HG03442 (cell line): ENCODE measurements around the gene PBX2.
"Not testable (repeated sequence)": the region's sequence is repeated elsewhere in the genome, so short reads cannot be mapped to it uniquely, and the experiment has no call there.

Experiments used
- ATAC-seq: cut with Tn5 transposase; IDR thresholded peaks from one replicate; pipeline ENCODE4 v1.9.1; 2021; ENCODE audit warnings: mild to moderate bottlenecking, moderate library complexity; ENCODE audit not compliant: unreplicated experiment

The PBX2 gene

DNA sequence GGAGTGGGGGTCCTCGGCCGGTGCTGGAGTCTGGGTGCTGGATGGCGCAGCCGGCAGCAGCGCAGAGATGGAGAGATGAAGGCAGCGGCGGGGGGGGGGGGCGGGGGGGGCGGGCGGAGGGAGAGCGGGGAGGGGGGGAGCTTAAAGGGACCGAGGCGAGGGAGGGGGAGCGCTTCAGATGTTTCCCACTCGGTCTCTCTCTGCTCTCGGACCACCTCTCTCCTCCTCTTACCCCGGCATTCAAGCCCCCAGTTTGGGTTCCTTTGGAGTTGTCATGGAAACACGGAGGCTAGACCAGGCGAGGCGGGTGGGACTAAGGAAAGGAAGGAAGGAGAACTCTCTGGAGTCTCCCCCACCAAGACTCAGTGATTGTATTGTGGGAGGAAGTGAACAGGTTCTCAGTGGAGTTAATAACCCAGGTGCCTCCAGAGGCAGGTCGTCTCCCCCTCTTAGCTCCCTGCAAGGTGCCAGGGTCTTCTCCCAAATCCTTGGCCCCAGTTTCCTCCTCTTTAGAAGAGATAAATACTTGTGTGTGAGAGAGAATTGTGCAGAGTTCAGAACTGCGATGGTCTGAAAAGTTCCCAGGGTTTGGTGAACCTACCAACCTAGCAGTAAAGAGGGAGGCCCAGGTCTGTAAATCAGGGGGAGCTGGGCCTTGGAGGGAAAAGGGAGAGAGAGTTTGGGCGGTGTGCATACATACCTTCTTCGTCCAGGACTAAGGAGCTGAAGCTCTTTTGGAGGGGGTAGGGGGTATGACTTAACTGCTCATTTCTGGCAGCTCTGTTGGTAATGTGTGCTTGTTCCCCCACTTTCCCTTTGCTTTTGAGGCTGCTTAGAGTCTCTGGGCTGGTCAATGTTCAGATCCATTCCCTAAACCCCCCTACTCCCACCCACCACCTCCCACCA, 37.9 kb downstream of the PBX2 start, which contains the start of gene PRRT1:
TSS of gene PRRT1 (minus strand) at position 77 of the 906 bp plus-strand sequence. CDS start 112 bp downstream, outside the sequence.
- no peak for ATAC-seq

DNA sequence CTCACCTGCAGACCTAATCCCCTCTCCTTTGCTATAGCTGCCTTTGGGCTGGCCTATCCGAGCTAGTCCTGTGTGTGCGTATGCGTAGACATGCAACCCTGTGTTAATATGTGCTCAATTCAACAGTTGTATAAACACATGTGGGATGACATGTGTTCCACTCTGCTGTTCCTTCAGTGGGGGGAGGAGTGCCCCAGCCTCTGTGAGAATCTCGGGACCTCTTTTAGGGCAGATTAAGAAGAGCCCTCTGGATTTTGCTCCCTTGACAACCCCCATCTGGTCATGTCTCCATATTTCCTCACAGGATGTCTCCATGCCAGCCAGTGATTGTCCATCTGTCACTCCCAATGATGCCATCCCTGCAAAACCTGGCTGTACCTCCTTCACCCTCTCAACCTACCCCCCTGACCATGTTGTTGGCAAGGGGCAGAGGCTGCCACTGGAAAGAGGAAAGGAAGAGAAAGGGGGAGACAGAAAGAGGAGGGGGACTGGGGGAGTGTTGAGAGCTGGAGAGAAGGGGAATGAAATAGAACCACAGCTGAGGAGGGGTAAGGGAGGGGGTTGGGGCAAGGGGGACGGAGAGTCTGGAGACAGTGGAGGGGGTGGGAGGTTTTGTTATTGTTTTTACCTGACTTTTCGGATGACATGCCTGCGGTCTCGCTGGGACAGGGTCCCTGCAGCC, 38.7 kb downstream of the PBX2 start:
- no peak for ATAC-seq

DNA sequence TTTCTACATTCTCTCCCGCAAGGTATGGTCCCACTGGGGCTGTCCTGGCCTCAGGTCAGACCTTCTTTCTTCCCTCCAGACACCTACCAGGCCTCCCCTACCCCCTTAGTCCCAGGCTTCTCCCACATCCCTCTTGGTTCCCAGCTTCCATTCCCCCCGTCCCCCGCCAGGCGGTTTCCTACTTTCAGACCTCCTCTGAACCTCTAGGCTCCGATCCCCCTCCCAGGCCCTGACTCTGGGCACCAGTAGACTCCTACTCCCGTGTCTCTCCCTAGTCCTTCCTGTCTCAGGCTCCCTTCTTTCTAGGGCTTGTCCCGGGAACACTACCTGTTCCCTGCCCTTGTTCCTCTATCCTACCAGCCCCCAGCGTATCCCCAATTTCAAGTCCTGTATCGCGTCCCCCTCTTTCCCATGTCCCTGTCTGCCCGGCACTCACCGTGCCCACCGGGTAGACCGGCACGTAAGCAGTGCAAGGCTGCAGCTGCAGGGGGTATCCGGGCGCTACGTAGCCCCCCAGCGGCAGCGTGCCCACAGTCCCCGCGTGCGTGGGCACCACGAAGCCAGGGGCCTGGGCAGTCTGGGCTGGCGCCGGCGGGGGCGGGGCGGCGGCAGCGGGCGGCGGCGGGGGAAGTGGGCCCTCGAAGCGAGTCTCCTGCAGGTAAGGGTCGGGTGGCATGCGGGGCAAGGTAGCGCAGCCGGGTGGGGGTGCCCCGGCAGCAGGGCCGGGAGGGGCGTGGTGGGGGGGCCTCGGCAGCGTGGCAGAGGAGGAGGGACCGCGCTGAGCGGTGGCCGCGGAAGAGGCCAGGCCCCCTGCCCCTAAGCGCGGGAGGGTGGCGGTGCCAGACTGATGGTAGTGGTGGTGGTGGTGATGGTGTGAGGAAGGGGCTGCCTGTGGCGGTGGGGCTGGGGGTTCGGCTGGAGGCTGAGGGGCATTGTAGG, 39.8 kb downstream of the PBX2 start:
- no peak for ATAC-seq

DNA sequence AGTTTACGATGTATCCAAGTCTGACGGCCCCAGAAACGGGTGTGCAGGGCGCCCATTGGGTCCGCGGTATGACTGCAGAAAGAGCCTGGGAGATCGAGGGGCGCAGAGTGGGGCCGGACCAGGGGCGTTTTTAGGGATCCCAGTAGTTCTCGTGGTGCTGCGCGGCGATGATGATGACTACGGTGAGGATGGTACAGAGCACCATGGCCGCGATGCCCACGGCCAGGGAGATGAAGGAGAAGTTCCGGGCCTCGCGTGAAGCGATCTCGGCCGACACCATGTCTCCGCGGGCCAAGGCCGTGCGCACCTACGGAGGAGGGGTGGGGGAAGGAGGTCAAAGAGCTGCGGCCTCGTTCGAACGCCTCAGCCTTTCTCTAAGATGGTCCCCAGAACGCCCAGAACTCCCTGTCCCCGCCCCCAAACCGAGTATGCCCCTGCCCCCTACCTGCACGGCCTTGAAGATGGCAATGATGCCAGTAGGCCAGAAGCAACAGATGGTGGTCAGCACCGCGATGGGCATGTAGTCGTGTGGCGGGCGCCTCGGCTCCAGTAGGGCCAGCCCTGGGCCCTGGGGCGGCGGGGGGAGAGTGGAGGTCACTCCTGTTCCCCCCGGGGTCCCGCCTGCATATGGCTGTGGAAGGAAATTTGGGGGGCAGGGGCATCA, 40.8 kb downstream of the PBX2 start:
- ATAC-seq = no peak

DNA sequence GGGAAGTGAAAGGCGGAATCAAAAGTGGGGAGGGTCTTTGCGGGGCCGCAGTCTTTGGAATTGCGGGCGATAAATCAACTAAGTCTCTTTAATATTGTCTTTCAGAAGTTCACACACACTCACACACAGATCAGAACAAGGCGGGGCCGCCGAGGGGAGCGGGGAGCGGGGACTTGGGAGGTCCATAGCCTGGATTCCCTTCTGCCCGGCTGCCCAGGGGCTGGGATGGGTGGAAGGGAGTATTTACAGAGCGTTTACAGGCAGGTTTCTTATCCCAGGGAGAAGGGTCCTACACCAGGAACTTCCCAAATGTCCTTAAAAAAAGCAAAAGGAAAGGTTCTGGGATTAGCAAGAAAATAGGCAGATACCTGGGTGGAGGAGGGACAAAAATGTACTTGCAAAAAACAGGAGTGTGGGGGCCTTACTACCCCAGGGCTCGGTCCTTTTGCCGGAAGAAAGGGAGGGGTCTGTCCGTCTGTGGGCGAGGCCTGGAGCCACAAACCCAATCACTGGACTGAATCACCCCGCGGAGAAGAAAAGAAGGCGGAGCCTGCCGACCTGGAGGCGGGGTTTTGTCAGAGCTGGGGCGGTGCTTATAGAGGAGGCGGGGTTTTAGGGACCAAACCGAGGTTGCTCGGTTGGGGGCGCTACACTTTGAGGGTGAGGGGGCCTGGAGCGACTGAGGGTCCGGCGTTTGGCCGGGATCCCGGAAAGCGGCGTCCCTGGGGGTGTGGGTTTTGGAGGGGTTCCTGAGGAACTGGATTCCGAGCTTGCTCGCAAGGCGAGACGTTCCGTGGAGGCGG, 41.5 kb downstream of the PBX2 start:
- ATAC-seq = no peak

DNA sequence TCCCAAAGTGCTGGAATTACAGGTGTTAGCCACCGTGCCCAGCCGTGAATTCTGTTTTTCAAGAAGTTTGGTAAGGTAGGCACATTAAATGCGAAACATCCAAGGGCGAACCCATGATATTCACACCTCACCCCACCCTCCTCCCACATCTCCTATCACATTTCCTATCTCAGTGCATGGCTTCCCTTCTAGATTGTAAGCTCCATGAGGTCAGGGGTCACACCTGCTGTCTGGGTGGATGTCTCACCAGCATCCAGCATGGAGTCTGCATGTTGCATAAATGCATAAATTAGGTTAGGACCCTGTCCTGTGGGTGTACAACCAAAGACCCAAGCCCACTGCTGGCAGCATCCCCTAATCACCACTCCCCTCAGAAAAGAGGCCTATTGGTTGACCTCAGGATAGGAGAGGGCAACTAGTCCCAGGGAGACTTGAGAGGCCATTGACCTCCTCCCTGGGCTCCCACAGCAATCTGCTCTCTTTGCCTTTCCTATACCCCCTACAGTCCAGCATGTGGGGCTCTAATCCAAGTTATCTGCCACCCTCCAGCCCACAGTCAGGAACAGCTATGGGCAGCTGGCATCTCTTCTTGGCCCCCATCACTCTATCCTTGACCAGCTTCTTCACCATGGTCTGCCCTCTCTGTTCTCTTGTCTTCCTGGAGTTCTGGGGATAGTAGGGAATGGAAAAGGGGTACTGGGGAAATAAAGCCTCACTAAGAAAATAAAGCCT, 42.4 kb downstream of the PBX2 start:
- no peak for ATAC-seq

DNA sequence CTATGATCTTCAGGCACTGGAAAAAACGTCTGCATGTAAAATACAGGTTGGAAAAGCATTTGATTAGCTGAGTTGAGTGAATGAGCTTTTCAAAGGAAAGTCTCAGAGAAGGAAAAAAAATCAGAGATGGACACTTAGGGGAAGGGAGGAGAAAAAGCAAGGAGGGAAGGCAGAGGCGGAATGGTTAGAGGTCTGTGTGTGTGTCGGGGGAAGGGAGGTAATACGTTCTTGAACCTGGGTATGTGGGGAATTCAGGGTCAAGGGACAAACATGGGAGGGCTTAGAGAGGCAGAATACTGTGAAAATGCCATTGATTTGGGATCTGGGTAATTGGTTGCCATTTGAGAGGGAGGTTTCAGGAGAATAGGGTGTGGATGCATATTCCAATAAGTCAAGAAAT, 43.3 kb downstream of the PBX2 start:
- ATAC-seq = no peak

DNA sequence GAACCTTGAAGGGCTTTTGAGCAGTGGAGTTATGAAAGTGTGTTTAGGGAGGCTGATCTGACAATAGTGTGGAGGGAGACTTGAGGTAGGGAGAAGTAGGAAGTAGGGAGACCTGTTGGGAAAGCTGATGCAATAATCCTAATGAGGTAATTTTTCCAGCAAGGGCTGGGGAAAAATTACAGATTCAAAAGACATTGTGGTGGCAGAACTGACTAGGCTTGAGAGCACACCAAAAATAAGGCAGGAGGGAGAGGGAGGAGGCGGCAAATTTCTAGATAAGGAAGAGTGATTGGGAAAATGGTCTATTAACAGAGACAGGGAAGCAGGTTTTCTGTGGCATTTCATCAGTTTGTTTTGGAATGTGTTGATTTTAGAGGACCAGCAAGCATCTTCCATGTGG, 43.7 kb downstream of the PBX2 start:
- no peak for ATAC-seq

DNA sequence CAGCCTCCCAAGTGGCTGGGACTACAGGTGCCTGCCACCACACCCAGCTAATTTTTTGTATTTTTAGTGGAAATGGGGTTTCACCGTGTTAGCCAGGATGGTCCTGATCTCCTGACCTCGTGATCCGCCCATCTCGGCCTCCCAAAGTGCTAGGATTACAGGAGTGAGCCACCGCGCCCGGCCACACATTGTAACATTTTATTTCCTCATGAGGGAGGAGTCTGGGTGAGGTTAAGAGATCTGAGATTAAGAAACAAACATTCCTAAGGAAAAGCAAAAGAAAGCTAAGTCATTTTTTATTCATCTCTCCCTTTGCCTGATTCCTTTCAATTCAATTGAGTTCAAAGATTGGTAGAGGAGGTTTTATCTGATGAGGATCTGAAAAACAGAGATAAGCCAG, 45.8 kb downstream of the PBX2 start:
- ATAC-seq = not testable (repeated sequence)

DNA sequence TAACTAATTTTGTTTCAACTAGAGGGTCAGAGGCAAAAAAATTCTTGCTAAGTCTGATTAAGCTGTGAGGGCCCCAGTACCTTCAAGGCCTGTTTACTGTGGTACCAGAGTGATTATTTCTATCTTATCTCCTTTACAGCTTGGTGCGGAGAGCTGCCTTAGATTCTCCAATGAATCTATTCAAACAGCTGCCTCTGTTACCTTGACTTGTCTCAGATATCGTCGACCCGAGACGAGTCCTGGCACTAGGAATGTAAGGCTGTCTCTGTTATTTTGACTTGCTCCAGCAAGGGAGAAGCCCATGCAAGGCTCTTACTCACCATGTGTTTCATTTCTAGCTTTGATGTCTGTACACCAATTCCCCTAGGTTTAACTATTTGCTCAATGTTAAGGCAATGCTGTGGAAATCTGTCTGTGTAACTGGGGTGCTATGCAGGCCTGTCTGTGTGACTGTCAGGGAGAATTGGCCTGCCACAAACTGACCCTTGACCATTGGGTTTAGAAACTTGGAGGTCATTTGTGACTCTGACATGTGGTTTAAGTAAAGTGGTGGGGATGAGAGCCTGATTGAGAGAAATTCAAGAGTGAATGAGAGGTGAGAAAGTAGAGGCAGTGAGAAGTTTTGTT, 49.5 kb downstream of the PBX2 start:
- no peak for ATAC-seq

DNA sequence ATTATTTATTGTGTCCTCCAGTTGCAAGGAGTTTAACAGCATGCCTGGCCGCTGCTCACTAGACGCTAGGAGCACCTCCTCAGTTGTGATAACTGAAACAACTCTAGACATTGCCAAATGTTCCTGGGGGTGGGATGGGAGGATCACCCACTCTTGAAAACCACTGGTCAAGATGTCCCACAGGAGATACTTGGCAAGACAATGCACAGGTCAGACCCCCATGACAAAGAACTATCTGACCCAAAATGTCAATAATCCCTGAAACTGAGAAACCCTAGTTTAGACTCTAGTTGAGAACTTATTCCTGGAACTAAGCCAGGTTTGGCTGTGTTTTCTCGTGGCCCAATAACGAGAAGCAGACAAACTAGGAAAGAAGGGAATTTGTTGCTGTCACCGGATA, 50.4 kb downstream of the PBX2 start:
- no peak for ATAC-seq

DNA sequence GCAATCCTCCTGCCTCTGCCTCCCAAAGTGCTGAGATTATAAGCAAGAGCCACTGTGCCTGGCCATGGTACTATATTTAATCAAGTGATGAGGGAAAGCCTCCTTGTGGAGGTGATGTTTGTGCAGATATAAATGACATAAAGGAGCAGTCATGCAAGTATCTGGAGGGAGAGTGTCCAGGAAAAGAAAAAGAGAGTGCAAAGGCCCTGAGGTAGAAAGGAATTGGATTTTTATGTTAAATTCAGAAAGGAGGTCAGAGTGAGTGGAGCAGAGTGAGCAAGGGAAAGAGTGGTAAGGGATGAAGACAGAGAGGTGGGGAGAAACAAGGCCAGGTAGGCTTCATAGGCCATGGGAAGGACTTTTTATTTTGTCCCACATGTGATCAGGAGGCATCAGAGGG, 52.5 kb downstream of the PBX2 start:
- ATAC-seq = no peak
